K562 (cell line): ENCODE results near the gene RAB3IP. TPM values are rescaled to one million over a fixed set of nuclear protein-coding genes. Genes with fewer than 3 reads are reported as not detected.

ENCODE experiments used
- ATAC-seq: fragments of 200-7000 bp; cut with Tn5 transposase; 3 replicates; pipeline ENCODE4 v1.9.1; 2020; ENCODE audit warnings: moderate library complexity
- BruUV-seq: library from RNA; stranded (reverse); fragments of 400-500 nt; replicated peaks from 2 replicates; lab custom pipeline; 2021; lab: Mats Ljungman, UMichigan
- CTCF ChIA-PET: fragments of 300-600 bp; formaldehyde crosslinking; extraction: SDS; loops from one replicate; lab custom pipeline; 2021; ENCODE audit warnings: low intra/inter-chr PET ratio; lab: Yijun Ruan, JAX
- POLR2A ChIA-PET: fragments of 300-600, 350-650 bp; sonication (Branson Sonifier 250); formaldehyde crosslinking; extraction: SDS; loops from one replicate; lab custom pipeline; 2021; ENCODE audit warnings: antibody characterized with exemption, inconsistent platforms; lab: Yijun Ruan, JAX
- DNase-seq, 4 experiments: peaks; one replicate each; pipeline versions ENCODE4 v3.0.0 to v3.0.0-alpha.2; 2011 to 2018; ENCODE audit warnings: low spot score in 3 of 4, mixed read lengths in 3 of 4; ENCODE audit errors: extremely low read depth in 1 of 4
- FAIRE-seq: peaks from 2 replicates; lab custom pipeline; 2011; peaks lifted over from hg19 to GRCh38; lab: Jason Lieb, UNC
- H2AFZ ChIP-seq: 2 replicates; pipeline ENCODE4 v1.6.0; 2011; ENCODE audit warnings: low read depth, low read length, control low read depth, inconsistent platforms
- H3K27ac ChIP-seq: fragments of 200-600 bp; 3 replicates; pipeline ENCODE4 v1.8.0; 2011; ENCODE audit warnings: low read depth, mild to moderate bottlenecking, control low read depth, inconsistent platforms, low read length, moderate library complexity, mixed read lengths; ENCODE audit errors: extremely low read depth
- H3K27me3 ChIP-seq, 2 experiments: fragments of 300-600 bp in 1 of 2; 2 replicates in 1 of 2; 3 replicates in 1 of 2; pipeline versions ENCODE4 v1.6.0 to v1.8.0; 2011; ENCODE audit warnings: inconsistent platforms in 2 of 2, low read length in 2 of 2, mild to moderate bottlenecking in 1 of 2, mixed read lengths in 1 of 2, moderate library complexity in 1 of 2; ENCODE audit not compliant: control insufficient read depth in 2 of 2, insufficient read depth in 2 of 2
- H3K36me3 ChIP-seq: fragments of 300-600 bp; 3 replicates; pipeline ENCODE4 v1.8.0; 2011; ENCODE audit warnings: mild to moderate bottlenecking, low read length, inconsistent platforms; ENCODE audit not compliant: control insufficient read depth, insufficient read depth
- H3K4me1 ChIP-seq, 2 experiments: fragments of 200-600 bp in 1 of 2; replicated peaks in 1 of 2; 2 replicates in 1 of 2; 3 replicates in 1 of 2; pipeline versions ENCODE4 v1.5.1 to v1.8.0; 2011; ENCODE audit warnings: inconsistent platforms in 2 of 2, low read length in 2 of 2, mild to moderate bottlenecking in 1 of 2, mixed read lengths in 1 of 2, moderate library complexity in 1 of 2; ENCODE audit not compliant: control insufficient read depth in 2 of 2, insufficient read depth in 2 of 2
- H3K4me2 ChIP-seq: 2 replicates; pipeline ENCODE4 v1.6.1; 2011; ENCODE audit warnings: low read length, control low read depth, inconsistent platforms, mixed read lengths; ENCODE audit not compliant: insufficient read depth
- H3K4me3 ChIP-seq: fragments of 200-600 bp; sonication (generic), shearing (Covaris generic); 2 replicates; pipeline ENCODE4 v1.5.1; 2016; ENCODE audit warnings: control low read depth, inconsistent platforms
- H3K79me2 ChIP-seq: fragments of 200-600 bp; 3 replicates; pipeline ENCODE4 v1.8.0; 2011; ENCODE audit warnings: low read length, inconsistent platforms; ENCODE audit not compliant: control insufficient read depth, insufficient read depth
- H3K9ac ChIP-seq, 2 experiments: 2 replicates each; pipeline versions ENCODE4 v1.6.0 to v1.6.1; 2011; ENCODE audit warnings: low read depth in 2 of 2, low read length in 2 of 2, control low read depth in 1 of 2, inconsistent platforms in 1 of 2, mild to moderate bottlenecking in 1 of 2, mixed read lengths in 1 of 2; ENCODE audit not compliant: insufficient read depth in 1 of 2
- H3K9me1 ChIP-seq: one replicate; pipeline ENCODE4 v1.6.0; 2011; ENCODE audit warnings: inconsistent platforms, mild to moderate bottlenecking, low read length, moderate library complexity; ENCODE audit not compliant: control insufficient read depth, insufficient read depth
- H3K9me3 ChIP-seq: replicated peaks from 2 replicates; pipeline ENCODE4 v1.5.1; 2011; ENCODE audit warnings: low read depth, low read length, inconsistent platforms; ENCODE audit not compliant: control insufficient read depth, insufficient read depth
- H4K20me1 ChIP-seq: replicated peaks from 2 replicates; pipeline ENCODE4 v1.6.1; 2011; ENCODE audit warnings: low read length, inconsistent platforms, mixed read lengths; ENCODE audit not compliant: control insufficient read depth, insufficient read depth
- NEUROD1 ChIP-seq: fragments of 150-350 bp; IDR thresholded peaks from 2 replicates; pipeline ENCODE4 v1.6.1; 2014; ENCODE audit warnings: borderline replicate concordance, low read length, low read depth; ENCODE audit not compliant: partially characterized antibody
- RREB1 ChIP-seq: fragments of 250-450 bp; sonication (Bioruptor Pico); IDR thresholded peaks from 2 replicates; pipeline ENCODE4 v1.4.0; 2020
- TAF1 ChIP-seq: IDR thresholded peaks from 2 replicates; pipeline ENCODE4 v1.6.1; 2011; ENCODE audit warnings: mild to moderate bottlenecking, low read length, moderate library complexity; ENCODE audit not compliant: insufficient read depth, control insufficient read depth, severe bottlenecking; ENCODE audit errors: extremely low read depth
- TEAD4 ChIP-seq, 2 experiments: sonication (generic) in 1 of 2; formaldehyde crosslinking in 1 of 2; IDR thresholded peaks; 2 replicates each; pipeline versions ENCODE4 v1.6.1 to v1.8.0; 2012 to 2022; ENCODE audit warnings: borderline replicate concordance in 1 of 2, inconsistent platforms in 1 of 2, low read length in 1 of 2, mild to moderate bottlenecking in 1 of 2, missing genetic modification reagents in 1 of 2
- ZNF717 ChIP-seq: fragments of 250-450 bp; sonication (Bioruptor Pico); IDR thresholded peaks from 2 replicates; pipeline ENCODE4 v1.5.0; 2021
- WGBS: fragments of 100-300 bp; shearing (Covaris generic); methylation state at CpG from one replicate; pipeline ENCODE4 v1.1.6; 2016; ENCODE audit warnings: low coverage, mixed read lengths; ENCODE audit not compliant: insufficient coverage; ENCODE audit errors: missing lambda C conversion rate; 5-methylcytosine and 5-hydroxymethylcytosine counted together
- in situ Hi-C: fragments of 300-500 bp; cut with MboI; formaldehyde crosslinking; loops from 4 replicates; pipeline ENCODE4 v1.15.0; 2018; ENCODE audit warnings: inconsistent platforms, mixed read lengths
- intact Hi-C: fragments of 100-400 bp; cut with micrococcal nuclease; formaldehyde crosslinking; loops from 2 replicates; pipeline ENCODE4 v1.14.2; 2022
- polyA plus RNA-seq, 8 experiments: library from polyadenylated mRNA; depleted of rRNA in 4 of 8; stranded (reverse) in 5 of 8; unstranded in 3 of 8; fragments of >200 nt; fragmentation: Nextera tagmentation in 2 of 8; fragmentation: Illumina TruSeq in 1 of 8; extraction: Ambion mirVana in 2 of 8; extraction: Trizol in 1 of 8; gene quantifications; 2 replicates each; pipeline versions ENCODE4 v1.2.1 to v1.2.3, GENCODE V29; 2011 to 2014; ENCODE audit warnings: inconsistent platforms in 1 of 8, missing spikeins in 1 of 8
- total RNA-seq, 7 experiments: library from RNA; depleted of rRNA in 6 of 7; stranded (reverse); fragments of >200 nt in 6 of 7; fragmentation: Illumina TruSeq in 2 of 7; extraction: Trizol in 2 of 7; gene quantifications; 2 replicates each; pipeline versions ENCODE4 v1.2.1 to v1.2.3, GENCODE V29; 2011 to 2021; ENCODE audit warnings: low replicate concordance in 1 of 7

The RAB3IP gene
- total and polyA plus RNA-seq, 9 of the 15 experiments (the other 6 are each of a cell fraction or from before 2014, with no cell fraction given): 5.6 to 25.5 (median 11.3) TPM

- TF ChIP-seq TEAD4 (IDR thresholded peaks at IDR 0.05; ENCODE audit: low read length): no peak
- no peak for TF ChIP-seq TEAD4 (CRISPR knock-in tag; IDR thresholded peaks at IDR 0.05; ENCODE audit: borderline replicate concordance)
- no peak for TF ChIP-seq ZNF717
- TF ChIP-seq RREB1 (CRISPR knock-in tag): no peak
- TF ChIP-seq TAF1: no peak
- TF ChIP-seq NEUROD1: no peak
- BruUV-seq: no TSS peak
- H3K79me2 ChIP-seq: no peaks in the 10 kb centered on the region
- no peaks in the 10 kb centered on the region for H3K36me3 ChIP-seq
- H3K9me3 ChIP-seq: peaks cover 6% of the 10 kb centered on the region
- H3K27ac ChIP-seq: no peak overlapping the region
- no peaks in the 10 kb centered on the region for H3K9me1 ChIP-seq
- no peak overlapping the region for H3K4me2 ChIP-seq
- FAIRE-seq: no peak
- no peaks in the 10 kb centered on the region for H3K4me1 ChIP-seq
- POLR2A ChIA-PET: no interaction called here
- CTCF ChIA-PET: no interaction called here
- no peaks in the 10 kb centered on the region for H3K27me3 ChIP-seq
- no peak overlapping the region for H3K9ac ChIP-seq
- no peaks in the 10 kb centered on the region for H4K20me1 ChIP-seq
- in situ Hi-C loops (no loop called here), intact Hi-C loops (no loop called here)
- ATAC-seq: no peak
- WGBS: 14% methylated on average over 3 of the region's 3 CpGs
- H3K4me3 ChIP-seq: no peak overlapping the region
- no peak for DNase-seq
- H2AFZ ChIP-seq: no peak overlapping the region
These were observed 26.9 kb downstream of the RAB3IP start for GRCh38 chr12:69765515-69765914.
